T-helper 1 cell treated with Interleukin-12 subunit alpha and Interleukin-12 subunit beta and Interleukin-4 antibody, amounts not matched to agents 30 μg/mL and 1 μg/mL, for 36 hours (primary cell): ENCODE data around the gene CDKL5.

ENCODE experiments used
- H3K27ac Mint-ChIP-seq: one replicate; pipeline ENCODE4 v1.8.0; 2021; ENCODE audit warnings: mild to moderate bottlenecking, mixed read lengths
- H3K27me3 Mint-ChIP-seq: one replicate; pipeline ENCODE4 v1.8.0; 2021; ENCODE audit warnings: low read depth, mixed read lengths
- H3K36me3 Mint-ChIP-seq: one replicate; pipeline ENCODE4 v1.8.0; 2021; ENCODE audit warnings: low read depth, mixed read lengths
- H3K4me1 Mint-ChIP-seq: one replicate; pipeline ENCODE4 v1.8.0; 2021; ENCODE audit warnings: low read depth, mixed read lengths
- H3K4me3 Mint-ChIP-seq: one replicate; pipeline ENCODE4 v1.8.0; 2021; ENCODE audit warnings: mild to moderate bottlenecking, moderate library complexity, mixed read lengths
- H3K9me3 Mint-ChIP-seq: one replicate; pipeline ENCODE4 v1.8.0; 2021; ENCODE audit warnings: mixed read lengths

The CDKL5 gene

DNA sequence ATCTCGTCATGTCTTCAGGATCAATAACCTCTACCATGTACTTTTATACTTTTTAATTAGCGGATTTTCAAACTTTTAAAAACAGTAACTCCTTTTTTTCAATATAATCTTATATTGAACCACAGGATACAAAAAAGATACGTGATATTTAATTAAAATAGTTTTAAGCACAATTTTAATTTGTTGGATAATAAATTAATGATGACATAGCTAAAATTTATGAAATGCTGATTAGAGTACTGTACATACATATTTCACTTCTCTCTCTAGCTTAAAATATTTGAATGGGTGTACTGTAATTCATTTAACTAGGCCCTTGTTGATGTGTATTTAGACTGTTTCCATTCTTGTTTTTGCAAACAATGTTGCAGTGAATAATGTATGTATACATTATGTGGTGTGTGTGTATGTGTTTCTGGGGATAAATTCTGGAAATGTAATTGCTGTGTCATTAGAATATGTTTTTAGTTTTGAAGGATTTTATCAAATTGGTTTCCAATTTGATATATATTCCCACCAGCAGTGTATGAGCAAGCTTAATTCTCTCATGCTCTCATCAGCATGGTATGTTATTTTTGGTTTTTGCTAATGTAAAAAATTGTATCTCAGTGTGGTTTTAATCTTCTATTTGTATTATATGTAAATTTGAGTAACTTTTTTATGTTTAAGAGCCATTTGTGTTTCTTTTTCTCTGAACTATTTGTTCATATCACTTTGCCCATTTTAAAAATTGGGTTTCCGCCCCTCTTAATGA is 66.4 kb downstream of the CDKL5 start:
- Mint-ChIP-seq H3K4me1 (no peaks in the 10 kb centered on the region), H3K36me3 (no peaks in the 10 kb centered on the region), H3K27me3 (no peaks in the 10 kb centered on the region), H3K27ac (no peak overlapping the region), H3K9me3 (no peaks in the 10 kb centered on the region), H3K4me3 (no peak overlapping the region)

DNA sequence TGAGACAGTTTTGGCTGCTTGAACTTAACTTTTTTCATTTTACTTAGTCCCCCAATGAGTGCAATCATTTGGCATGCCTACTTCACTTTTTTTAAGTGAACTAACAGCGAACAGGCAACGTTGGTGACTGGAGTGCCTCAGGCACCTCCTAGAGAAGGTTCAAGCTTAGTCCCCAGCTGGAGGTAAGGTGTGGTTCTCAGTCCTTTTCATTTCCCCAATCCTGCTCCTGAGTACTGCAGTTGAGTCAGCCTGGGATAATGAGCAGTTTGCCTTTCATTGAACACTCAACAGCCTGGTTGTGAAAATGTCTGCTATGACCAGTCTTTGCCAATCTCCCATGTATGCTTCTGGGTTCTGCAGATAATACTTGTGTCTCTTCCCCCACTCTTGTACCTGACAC is 109.5 kb downstream of the CDKL5 start:
- Mint-ChIP-seq H3K4me3 (no peak overlapping the region), H3K36me3 (no peaks in the 10 kb centered on the region), H3K9me3 (no peaks in the 10 kb centered on the region), H3K27ac (no peak overlapping the region), H3K27me3 (no peaks in the 10 kb centered on the region), H3K4me1 (no peaks in the 10 kb centered on the region)

DNA sequence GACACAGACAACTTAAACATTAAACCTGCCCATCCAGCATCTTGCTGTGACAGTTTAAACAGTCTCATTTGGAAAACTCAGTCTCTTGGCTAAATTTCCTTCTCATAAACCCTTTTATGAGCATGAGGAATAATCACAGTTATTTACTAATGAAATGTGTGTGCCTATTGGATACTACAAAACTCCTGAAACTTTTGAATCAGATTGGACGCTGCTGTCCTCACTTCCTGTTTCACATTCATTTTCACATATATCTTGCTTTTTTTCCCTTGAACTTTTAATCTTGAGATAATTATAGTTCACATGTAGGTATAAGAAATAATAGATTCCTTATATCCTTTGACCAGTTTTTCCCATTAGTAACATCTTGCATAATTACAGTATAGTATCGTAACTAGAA is 111.7 kb downstream of the CDKL5 start:
- Mint-ChIP-seq H3K9me3 (no peaks in the 10 kb centered on the region), H3K27ac (no peak overlapping the region), H3K27me3 (no peaks in the 10 kb centered on the region), H3K4me1 (no peaks in the 10 kb centered on the region), H3K4me3 (no peak overlapping the region), H3K36me3 (no peaks in the 10 kb centered on the region)

DNA sequence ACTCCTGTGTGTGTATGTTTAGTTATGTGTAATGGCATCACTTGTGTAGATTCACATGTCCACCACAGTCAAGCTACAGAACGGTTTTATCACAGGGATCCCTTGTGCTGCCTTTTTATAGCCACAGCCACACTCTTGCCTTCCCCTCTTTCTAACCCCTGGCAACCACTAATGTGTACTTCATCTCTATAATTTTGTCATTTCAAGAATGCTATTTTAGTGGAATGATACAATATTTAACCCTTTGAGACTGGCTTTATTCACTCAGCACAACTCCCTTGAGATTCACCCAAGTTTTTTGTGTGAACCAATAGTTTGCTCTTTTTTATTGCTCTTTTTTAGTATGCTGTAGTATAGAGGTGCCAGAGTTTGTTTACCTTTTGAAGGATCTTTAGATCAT is 112.1 kb downstream of the CDKL5 start:
- H3K27ac Mint-ChIP-seq: no peak overlapping the region
- no peaks in the 10 kb centered on the region for H3K9me3 Mint-ChIP-seq
- no peaks in the 10 kb centered on the region for H3K27me3 Mint-ChIP-seq
- H3K4me1 Mint-ChIP-seq: no peaks in the 10 kb centered on the region
- H3K4me3 Mint-ChIP-seq: no peak overlapping the region
- no peaks in the 10 kb centered on the region for H3K36me3 Mint-ChIP-seq

DNA sequence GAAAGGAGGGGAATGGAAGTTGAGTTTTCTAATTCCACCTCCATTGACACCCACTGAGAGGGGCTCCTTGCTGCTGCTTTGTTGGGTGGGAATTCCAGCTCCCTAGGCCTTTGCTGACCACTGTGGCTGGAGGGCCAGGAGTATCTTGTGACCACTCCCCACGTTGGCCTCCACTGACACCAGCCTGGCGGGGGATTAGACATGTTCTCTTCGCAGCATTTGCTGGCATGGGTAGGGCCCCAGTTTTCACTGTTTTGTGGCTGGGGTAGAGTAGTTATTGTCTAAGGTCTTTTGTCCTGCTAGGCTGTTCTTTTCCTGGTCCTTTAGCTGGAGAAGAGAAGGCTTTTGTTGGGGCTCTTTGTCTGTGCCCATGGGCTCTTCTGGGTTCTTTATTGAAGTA is 116.7 kb downstream of the CDKL5 start:
- Mint-ChIP-seq H3K36me3 (no peaks in the 10 kb centered on the region), H3K27ac (no peak overlapping the region), H3K27me3 (no peaks in the 10 kb centered on the region), H3K9me3 (no peaks in the 10 kb centered on the region), H3K4me3 (no peak overlapping the region), H3K4me1 (no peaks in the 10 kb centered on the region)

DNA sequence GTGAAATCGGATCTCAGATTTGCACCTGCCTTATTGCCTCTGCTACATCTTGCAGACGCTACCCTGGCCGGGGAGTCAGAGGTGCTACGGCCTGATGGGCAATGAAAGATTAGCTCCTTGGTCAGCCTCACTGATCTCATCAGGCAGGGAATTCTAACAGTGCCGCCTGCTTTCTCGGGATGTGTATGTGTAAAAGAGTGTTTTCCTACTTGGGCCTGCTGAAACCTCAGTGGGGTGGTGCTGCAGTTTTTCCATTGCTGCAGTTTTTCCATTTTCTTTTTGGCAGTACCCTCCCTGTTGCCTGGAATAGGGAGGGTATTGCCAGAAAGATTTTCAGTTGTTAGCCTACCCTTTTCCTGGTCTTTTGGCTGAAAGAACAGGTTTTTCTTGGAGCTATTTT is 117.5 kb downstream of the CDKL5 start:
- Mint-ChIP-seq H3K36me3 (no peaks in the 10 kb centered on the region), H3K27me3 (no peaks in the 10 kb centered on the region), H3K9me3 (no peaks in the 10 kb centered on the region), H3K4me3 (no peak overlapping the region), H3K27ac (no peak overlapping the region), H3K4me1 (no peaks in the 10 kb centered on the region)

DNA sequence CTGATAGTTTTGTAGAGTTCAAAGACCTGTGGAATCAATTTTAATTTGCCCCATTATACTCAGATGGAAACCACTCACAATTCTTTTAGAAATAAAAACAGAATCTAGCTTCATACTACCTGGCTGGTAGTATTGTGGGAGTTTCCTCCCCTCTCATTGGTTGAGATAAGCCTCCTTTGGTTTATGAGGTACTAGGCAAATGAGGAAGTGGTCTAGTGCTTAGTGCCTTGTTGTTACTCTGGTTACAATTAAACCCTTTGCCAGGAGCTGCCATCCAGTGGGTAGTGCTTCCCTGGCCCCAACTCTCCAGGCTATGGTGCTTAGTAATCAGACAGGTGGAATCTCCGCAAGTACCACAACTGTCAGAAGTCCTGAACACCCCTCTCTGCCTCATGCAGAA is 118.3 kb downstream of the CDKL5 start:
- Mint-ChIP-seq H3K9me3 (no peaks in the 10 kb centered on the region), H3K4me1 (no peaks in the 10 kb centered on the region), H3K27me3 (no peaks in the 10 kb centered on the region), H3K27ac (no peak overlapping the region), H3K36me3 (no peaks in the 10 kb centered on the region), H3K4me3 (no peak overlapping the region)

DNA sequence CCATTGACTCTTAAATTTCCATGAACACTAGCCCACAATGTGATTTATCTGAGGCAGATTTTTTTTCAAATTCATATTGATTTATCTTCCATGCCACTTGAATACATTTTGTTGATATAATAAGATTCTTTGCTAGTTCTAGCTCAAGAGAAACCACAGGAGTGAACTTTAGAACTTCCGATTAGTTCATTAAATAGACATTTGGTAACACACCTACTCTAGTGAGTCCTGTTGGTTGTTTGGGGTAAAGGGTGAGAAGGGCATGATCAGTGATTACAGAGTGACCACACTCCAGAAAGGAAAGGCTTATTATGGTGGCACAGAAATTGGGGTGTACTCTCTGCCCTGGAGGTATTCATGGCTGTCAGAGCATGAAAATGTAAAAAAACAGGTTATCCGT is 120.4 kb downstream of the CDKL5 start:
- Mint-ChIP-seq H3K4me3 (no peak overlapping the region), H3K9me3 (no peaks in the 10 kb centered on the region), H3K27me3 (no peaks in the 10 kb centered on the region), H3K36me3 (no peaks in the 10 kb centered on the region), H3K4me1 (no peaks in the 10 kb centered on the region), H3K27ac (no peak overlapping the region)

DNA sequence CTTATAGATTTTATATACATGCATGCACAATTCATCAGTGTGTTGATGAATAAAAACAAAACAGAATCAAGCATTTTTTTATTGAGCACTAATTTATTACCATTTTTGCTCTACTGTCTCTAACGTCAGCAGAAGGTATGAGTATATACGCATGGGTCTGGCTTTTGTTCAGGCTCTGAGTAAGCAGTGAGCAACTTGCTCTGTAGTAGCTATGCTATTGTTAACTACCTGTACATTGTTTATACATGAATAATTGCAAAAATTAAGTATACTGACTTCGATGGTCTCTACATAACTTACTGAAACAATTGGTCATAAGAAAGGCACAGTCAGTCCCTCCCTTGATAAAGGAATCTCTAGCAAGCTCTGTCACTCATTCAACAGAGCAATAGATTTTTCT is 123.6 kb downstream of the CDKL5 start:
- H3K27me3 Mint-ChIP-seq: no peaks in the 10 kb centered on the region
- H3K9me3 Mint-ChIP-seq: no peaks in the 10 kb centered on the region
- H3K36me3 Mint-ChIP-seq: no peaks in the 10 kb centered on the region
- H3K4me1 Mint-ChIP-seq: no peaks in the 10 kb centered on the region
- H3K27ac Mint-ChIP-seq: no peak overlapping the region
- H3K4me3 Mint-ChIP-seq: no peak overlapping the region

DNA sequence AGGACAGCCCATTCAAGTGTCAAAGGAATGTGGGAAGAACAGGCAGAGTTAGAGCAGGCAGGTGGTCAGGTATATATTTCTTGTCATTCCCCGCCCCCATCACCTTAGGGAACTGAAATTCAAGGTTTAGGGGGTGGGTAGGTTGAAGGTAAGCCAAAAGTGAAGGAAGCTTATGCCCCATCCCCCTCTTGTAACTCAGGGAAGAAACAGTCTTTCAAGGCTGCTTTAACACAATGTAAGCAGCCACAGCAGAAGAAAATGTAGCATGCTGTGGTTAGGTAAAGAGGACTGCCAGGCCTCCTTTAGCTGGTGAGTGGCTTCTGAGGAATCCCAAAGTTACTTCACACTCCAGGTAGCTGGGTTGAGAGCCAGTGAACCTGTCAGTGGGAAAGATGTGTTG is 124.2 kb downstream of the CDKL5 start:
- Mint-ChIP-seq H3K9me3 (no peaks in the 10 kb centered on the region), H3K27me3 (no peaks in the 10 kb centered on the region)

DNA sequence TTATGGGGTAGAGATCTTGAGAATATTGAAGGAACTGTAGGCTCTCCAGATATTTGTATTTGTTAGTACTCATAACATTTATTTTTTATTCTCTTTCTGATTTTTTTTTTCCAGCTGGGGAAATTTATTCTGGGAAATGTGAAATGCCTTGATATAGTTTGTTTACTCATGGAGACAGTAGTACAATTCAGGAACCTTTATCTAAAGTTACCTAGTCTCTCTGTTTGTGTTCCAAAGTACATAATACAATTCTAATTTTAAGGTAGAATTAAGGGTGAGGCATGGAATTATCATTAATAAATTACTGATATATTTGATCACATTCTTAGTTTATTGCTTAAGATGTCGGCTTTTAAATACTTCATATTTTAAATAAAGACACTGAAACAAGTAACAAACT is 132.5 kb downstream of the CDKL5 start:
- H3K36me3 Mint-ChIP-seq: no peaks in the 10 kb centered on the region
- no peak overlapping the region for H3K27ac Mint-ChIP-seq
- no peaks in the 10 kb centered on the region for H3K9me3 Mint-ChIP-seq
- H3K4me3 Mint-ChIP-seq: no peak overlapping the region
- no peaks in the 10 kb centered on the region for H3K27me3 Mint-ChIP-seq
- H3K4me1 Mint-ChIP-seq: no peaks in the 10 kb centered on the region

More for the DNA sequence above, 124.2 kb downstream of the CDKL5 start:
- H3K36me3 Mint-ChIP-seq: no peaks in the 10 kb centered on the region
- no peak overlapping the region for H3K4me3 Mint-ChIP-seq
- no peak overlapping the region for H3K27ac Mint-ChIP-seq
- H3K4me1 Mint-ChIP-seq: no peaks in the 10 kb centered on the region

DNA sequence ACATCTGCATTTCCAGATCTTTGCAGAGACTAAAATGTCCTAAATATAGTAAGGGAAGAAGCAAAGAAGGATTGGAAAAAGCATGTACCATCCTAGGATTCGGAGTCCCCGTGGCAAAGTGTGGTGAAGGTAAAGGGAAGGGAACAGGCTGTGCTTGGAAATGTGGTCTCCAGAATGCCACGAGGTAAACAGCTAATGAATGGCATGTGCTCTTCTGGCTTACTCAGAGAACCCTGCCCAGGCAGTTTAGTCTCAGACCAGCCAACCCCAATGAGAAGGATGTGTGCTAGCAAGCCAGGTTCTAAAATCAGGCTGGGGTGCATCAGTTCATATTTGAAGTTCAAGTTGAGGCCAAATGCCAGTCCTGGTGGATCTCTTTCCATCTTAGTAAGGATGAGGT is 133.4 kb downstream of the CDKL5 start:
- Mint-ChIP-seq H3K4me3 (no peak overlapping the region), H3K27me3 (no peaks in the 10 kb centered on the region), H3K9me3 (no peaks in the 10 kb centered on the region), H3K4me1 (no peaks in the 10 kb centered on the region), H3K36me3 (no peaks in the 10 kb centered on the region), H3K27ac (no peak overlapping the region)

DNA sequence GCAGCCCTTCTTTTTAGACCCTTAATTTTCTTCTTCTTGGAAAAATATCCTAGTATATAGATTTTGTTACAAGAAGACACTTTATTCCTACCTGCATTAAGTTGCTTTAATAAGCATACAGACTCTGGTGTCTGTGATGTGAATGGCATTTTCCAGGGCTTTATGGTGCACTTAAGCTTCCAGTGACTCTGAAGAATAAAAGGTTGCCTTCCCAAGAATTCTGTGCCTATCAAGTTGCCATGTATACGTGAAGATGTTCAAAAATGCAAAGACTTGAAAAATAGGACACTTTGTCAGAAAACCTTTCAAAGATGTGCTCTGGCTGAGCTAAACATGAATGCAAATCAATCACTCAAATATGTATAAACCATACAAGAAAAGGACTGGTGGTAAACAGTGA is 135.6 kb downstream of the CDKL5 start:
- Mint-ChIP-seq H3K4me1 (no peaks in the 10 kb centered on the region), H3K27ac (no peak overlapping the region), H3K9me3 (no peaks in the 10 kb centered on the region), H3K36me3 (no peaks in the 10 kb centered on the region), H3K4me3 (no peak overlapping the region), H3K27me3 (no peaks in the 10 kb centered on the region)

DNA sequence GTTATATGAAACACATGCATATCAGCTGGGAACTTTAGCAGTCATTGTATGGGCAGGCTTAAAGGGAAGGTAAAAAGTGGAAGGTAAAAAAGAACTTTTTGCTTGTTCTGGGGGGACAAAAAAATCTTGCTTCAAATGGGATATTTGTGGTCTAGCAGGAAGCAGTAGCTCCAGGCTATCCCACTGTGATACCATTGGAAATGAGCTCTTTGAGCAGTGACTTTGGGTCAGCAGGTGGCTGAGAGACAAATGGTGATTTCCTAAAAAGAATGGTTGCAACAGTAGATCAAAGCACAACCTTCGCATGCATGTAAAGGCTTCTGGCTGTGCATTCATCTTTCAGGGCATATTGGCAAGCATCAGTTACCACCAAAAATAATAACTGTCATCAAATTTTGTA is 140.3 kb downstream of the CDKL5 start:
- H3K4me3 Mint-ChIP-seq: no peak overlapping the region
- no peaks in the 10 kb centered on the region for H3K36me3 Mint-ChIP-seq
- H3K27ac Mint-ChIP-seq: no peak overlapping the region
- H3K27me3 Mint-ChIP-seq: no peaks in the 10 kb centered on the region
- no peaks in the 10 kb centered on the region for H3K4me1 Mint-ChIP-seq
- no peaks in the 10 kb centered on the region for H3K9me3 Mint-ChIP-seq

DNA sequence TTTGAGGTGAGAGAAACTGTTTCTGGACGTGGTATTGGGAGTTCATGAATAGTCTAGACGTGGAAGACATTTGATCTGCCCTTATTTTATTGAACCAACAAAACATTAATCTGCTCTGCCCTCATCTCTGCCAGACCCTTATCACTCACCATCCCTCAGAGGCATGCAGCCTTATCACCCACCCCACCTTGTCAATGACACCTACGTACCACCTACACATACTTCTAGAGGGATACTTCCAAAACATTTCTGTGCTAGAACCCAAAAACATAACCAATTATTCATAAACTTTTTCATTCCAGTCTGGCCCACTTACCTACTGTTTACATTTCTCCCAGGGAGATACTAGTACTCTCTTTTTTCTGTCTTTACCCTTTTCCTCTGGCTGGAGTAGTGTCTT is 141.3 kb downstream of the CDKL5 start:
- H3K27ac Mint-ChIP-seq: no peak overlapping the region

DNA sequence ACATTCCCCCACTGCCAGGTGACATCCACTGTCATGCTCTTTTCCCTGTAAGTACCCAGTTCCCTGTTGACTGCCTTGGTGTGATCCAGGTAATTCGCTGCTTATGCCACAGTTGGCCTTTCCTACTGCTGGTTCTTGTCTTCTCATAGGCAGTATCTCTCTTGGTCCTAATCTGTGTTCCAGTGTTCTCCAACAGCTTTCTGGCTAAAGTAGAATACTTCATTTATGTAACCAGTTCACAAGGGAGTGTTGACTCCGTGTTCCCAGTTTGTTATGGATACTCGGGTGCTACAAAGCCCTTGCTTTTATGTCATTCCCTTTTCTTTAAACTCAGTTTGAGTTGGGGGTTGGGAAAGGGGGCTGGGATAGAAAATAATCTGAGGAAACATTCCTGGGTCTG is 148.1 kb downstream of the CDKL5 start:
- Mint-ChIP-seq H3K4me3 (no peak overlapping the region), H3K36me3 (no peaks in the 10 kb centered on the region), H3K9me3 (no peaks in the 10 kb centered on the region), H3K27ac (no peak overlapping the region), H3K27me3 (no peaks in the 10 kb centered on the region), H3K4me1 (no peaks in the 10 kb centered on the region)

More for the DNA sequence above, 141.3 kb downstream of the CDKL5 start:
- Mint-ChIP-seq H3K4me1 (no peaks in the 10 kb centered on the region), H3K9me3 (no peaks in the 10 kb centered on the region), H3K27me3 (no peaks in the 10 kb centered on the region), H3K36me3 (no peaks in the 10 kb centered on the region), H3K4me3 (no peak overlapping the region)
